GM12873 (cell line): ENCODE results near the gene DTNB.

Experiments
- TF ChIP-seq, protein P1 (sequence below): IDR thresholded peaks from 2 replicates; pipeline ENCODE4 v1.5.1; 2012; ENCODE audit warnings: low read depth, mild to moderate bottlenecking, moderate library complexity, low read length, control low read depth; ENCODE audit not compliant: insufficient read depth; ENCODE audit errors: missing control alignments

The DTNB gene

DNA sequence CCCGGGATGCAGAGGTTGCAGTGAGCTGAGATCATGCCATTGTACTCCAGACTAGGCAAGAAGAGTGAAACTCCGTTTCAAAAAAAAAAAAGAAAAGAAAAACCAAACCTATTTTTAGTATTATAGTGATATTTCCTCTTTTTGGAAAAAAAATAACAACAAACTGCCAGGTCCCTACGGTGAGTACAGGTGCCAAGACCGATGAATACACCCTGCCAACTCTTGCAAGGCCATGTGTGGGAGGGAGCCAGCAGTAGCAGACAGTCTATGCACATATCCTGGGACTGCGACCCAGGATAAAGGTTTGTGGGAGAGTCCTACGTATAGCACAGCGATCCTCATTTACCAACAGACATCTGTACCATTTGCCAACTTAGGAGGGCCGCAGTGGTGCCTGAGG lies 262.1 kb downstream of the DTNB start:
- TF ChIP-seq, protein P1, sequence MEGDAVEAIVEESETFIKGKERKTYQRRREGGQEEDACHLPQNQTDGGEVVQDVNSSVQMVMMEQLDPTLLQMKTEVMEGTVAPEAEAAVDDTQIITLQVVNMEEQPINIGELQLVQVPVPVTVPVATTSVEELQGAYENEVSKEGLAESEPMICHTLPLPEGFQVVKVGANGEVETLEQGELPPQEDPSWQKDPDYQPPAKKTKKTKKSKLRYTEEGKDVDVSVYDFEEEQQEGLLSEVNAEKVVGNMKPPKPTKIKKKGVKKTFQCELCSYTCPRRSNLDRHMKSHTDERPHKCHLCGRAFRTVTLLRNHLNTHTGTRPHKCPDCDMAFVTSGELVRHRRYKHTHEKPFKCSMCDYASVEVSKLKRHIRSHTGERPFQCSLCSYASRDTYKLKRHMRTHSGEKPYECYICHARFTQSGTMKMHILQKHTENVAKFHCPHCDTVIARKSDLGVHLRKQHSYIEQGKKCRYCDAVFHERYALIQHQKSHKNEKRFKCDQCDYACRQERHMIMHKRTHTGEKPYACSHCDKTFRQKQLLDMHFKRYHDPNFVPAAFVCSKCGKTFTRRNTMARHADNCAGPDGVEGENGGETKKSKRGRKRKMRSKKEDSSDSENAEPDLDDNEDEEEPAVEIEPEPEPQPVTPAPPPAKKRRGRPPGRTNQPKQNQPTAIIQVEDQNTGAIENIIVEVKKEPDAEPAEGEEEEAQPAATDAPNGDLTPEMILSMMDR, result no peak

DNA sequence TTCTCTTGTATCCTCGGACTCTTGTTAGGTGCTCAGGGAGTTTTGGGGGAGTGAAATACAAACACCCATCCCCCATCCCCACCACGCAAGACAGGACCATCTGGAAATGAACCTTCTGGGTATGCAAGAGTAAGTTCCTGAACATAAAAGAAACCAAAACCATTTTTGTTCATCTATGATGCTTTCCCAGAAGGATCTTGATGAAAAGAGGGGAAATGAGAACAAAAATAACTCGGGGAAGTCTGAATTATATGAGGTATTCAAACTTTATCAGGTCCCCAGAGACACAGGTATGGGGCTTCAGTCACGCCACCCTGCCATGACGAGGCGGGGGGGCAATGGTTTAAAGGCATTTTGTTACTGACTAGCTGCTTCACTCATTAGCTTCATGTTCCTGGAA lies 263.0 kb downstream of the DTNB start:
- TF ChIP-seq, protein P1, result no peak

DNA sequence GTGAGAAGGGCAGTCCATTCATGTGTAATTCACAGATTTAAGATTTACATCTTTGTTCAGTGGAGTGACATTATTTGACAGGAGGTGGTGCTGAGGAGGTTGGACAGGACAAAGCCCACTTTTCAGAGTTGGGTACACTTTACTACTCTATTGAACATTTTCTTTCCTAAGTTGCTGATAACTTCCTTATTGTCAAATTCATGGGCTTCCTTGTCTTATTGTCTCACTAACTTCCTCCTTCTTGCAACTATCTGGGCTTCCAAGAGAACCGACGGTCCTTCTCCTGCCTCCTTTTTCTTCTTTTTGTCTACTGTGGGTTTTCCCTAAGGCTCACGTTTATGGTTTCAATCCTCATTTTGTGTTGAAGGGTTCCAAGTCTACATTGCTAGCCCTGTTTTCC lies 263.9 kb downstream of the DTNB start:
- TF ChIP-seq, protein P1, result no peak

DNA sequence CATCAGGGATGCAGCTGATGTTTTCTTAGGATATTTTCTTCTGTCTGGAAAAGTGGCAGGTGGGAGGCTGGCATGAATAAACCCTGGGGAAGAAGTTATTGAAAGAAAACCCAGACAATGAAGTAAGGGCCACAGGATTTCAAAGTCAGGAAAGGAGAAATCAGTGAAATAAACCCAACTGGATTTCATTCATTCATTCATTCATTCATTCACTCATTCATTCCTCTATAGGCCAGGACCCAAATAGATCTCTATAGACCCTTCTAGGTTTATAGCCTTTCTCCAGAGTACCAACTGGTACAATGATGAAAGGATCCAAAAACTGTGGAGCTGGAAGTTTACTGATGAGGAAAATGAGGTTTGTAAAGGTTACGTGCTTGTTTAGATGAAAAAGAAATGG lies 264.3 kb downstream of the DTNB start:
- TF ChIP-seq, protein P1, result no peak

DNA sequence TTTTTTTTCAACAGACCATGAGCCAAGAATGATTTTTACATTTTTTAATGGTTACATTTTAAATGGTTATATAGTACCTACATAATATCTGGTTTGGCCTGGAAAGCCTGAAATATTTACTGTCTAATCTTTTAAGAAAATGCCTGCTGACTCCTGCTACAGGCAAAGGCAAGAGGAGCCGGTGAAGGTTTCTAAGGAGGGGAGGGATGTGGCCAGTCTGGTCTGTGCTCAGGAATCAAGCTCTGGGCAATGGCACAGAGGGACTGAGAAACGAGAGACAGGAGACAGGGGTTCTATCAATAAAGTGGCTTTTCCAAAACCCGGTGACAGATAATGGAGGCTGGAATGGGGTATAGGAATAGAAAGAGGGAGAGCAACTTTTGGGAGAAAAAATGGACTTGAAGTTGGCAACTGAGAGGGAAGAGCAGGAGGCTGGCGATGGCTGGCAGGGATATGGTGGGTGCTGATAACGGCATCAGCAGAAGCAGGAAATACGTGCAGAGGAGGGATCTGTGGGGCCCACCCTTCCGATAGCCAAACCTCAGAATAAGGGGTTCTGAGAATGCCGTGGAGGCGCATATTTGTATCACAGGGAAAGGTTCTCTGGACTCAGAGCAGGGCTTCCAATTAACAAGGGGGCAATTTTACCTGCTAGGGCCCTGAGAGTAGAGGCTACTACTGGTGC lies 267.6 kb downstream of the DTNB start:
- TF ChIP-seq, protein P1, result no peak

DNA sequence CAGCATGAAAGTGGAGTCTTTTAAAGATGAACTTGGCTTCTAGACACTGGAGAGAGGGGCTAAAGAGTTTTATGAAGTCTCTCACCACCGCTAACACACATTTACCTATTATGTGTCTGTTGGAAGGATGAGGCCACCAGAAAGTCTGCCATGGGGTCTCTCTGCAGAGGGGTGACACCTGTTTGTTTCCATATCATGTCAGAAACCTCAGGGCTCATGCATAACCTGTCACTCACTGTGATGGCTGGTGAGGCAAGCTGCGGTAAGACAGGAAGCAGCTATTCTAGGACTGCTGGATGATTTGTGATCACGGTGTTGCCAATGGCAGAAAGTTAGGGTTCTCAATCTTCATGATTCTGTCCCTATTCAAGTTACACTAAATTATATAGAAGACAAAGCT lies 270.9 kb downstream of the DTNB start:
- TF ChIP-seq, protein P1, result no peak

DNA sequence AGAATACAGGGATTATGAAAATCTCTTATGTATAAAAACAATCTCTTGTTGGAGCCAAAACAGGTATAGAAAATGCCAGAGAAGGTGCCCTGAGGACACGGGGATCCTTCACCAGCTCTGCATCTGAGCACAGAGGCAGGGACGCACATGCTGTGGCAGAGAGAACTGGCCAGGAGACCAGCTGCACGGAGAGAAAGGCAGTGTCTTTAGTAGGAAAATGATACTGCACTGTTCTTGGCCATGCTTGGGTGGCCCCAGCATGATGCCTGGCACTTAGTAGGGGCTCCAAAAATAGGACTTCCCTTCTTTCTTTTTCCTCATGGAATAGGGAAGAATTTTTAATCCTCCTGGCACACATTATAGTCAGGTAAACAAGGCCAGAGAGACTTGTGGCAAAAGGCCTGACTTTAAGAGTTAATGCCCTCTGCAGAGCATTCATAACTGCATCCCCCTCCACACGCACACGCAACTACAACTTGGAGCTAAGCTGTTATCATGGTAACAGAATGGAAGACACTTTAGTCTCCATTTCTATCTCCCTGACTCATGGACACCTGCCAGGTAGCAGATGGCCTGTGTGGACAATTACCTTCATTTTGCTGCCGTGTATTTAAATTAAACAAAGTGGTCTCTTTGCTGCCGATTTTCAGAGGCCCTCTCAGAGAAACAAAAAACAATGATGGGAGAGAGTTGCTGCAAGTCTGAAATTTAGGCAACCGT lies 271.9 kb downstream of the DTNB start:
- TF ChIP-seq, protein P1, result no peak
